ENCODE results near the gene GLOD4. TPM values are rescaled to one million over a fixed set of nuclear protein-coding genes. Genes with fewer than 3 reads are reported as not detected.
"Not testable (repeated sequence)": the region's sequence is repeated elsewhere in the genome, so short reads cannot be mapped to it uniquely, and the experiment has no call there.

GLOD4 gene
- polyA plus RNA-seq (2013, experiment 1 of 2; ENCODE audit: insufficient read length): 44.6 TPM
- 48.7 TPM for polyA plus RNA-seq (2013, experiment 2 of 2; ENCODE audit: insufficient read length)

- DNase-seq: peak; percentile 88
Measured at GRCh38 chr17:781805-782731, at the start of gene GLOD4, which contains the start of gene MRM3. TSS of gene GLOD4 (minus strand) at chr17:782280. CDS start at chr17:782255, 25 bp downstream. TSS of gene MRM3 (plus strand) at chr17:782353. CDS start at chr17:782379, 26 bp downstream.

- DNase-seq: no peak
Measured at GRCh38 chr17:830950-831349, 48.9 kb upstream of the GLOD4 start.

GRCh38 chr17:830381-830780 is 48.3 kb upstream of the GLOD4 start:
- no peak for DNase-seq

- DNase-seq: not testable (repeated sequence)
Measured at GRCh38 chr17:829614-830013, 47.5 kb upstream of the GLOD4 start.

GRCh38 chr17:828761-829160 is 46.7 kb upstream of the GLOD4 start:
- peak; percentile 74 for DNase-seq

- DNase-seq: no peak
Measured at GRCh38 chr17:826778-827177, 44.7 kb upstream of the GLOD4 start.

GRCh38 chr17:825216-825615 is 43.1 kb upstream of the GLOD4 start:
- no peak for DNase-seq

GRCh38 chr17:824378-824777 is 42.3 kb upstream of the GLOD4 start:
- DNase-seq: no peak

GRCh38 chr17:823501-823902 is 41.4 kb upstream of the GLOD4 start:
- no peak for DNase-seq

GRCh38 chr17:819251-819650 is 37.2 kb upstream of the GLOD4 start:
- no peak for DNase-seq

GRCh38 chr17:814371-814770 is 32.3 kb upstream of the GLOD4 start:
- no peak for DNase-seq

GRCh38 chr17:812638-813204 is 30.6 kb upstream of the GLOD4 start:
- no peak for DNase-seq

- no peak for DNase-seq
Measured at GRCh38 chr17:811051-811784, 29.1 kb upstream of the GLOD4 start.

- no peak for DNase-seq
Measured at GRCh38 chr17:807523-808294, 25.6 kb upstream of the GLOD4 start.

- no peak for DNase-seq
Measured at GRCh38 chr17:806781-807522, 24.9 kb upstream of the GLOD4 start.

- DNase-seq: no peak
Measured at GRCh38 chr17:806346-806745, 24.3 kb upstream of the GLOD4 start.

GRCh38 chr17:805886-806285 is 23.8 kb upstream of the GLOD4 start:
- not testable (repeated sequence) for DNase-seq

GRCh38 chr17:804541-805435 is 22.7 kb upstream of the GLOD4 start:
- DNase-seq: no peak

GRCh38 chr17:802901-803881 is 21.1 kb upstream of the GLOD4 start:
- no peak for DNase-seq
